Urothelium cell line (cell line): ENCODE data around the gene ARHGAP15.

ENCODE experiments used
- DNase-seq: peaks from one replicate; pipeline ENCODE4 v3.0.0; 2011; ENCODE audit warnings: low spot score, mixed read lengths
- FAIRE-seq: peaks from 2 replicates; lab custom pipeline; 2011; peaks lifted over from hg19 to GRCh38; lab: Jason Lieb, UNC

ARHGAP15 gene

DNA sequence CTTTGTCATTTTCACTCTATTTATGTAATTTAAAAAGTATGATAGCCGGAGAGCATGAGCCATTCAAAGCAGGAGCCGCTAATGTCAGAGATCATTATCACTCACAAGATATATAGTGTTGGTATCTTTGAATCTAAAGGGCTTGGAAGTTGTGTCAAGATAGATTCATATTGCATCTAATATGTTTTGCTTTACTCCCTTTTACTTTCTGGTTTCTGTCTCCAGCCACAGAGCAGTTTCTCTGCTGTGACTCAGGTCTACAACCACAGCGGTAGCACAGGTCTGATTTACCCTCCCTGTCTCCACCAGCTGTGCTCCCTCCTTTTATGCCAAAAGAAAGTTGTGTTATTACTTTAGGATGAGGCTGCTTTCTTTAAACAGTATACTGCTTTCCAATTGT lies 424.0 kb downstream of the ARHGAP15 start:
- no peak for FAIRE-seq

GRCh38 chr2:143558665-143559064 lies 429.4 kb downstream of the ARHGAP15 start:
- DNase-seq, result no peak
- no peak for FAIRE-seq

More for the DNA sequence above, 424.0 kb downstream of the ARHGAP15 start:
- DNase-seq, result no peak

GRCh38 chr2:143559147-143559546 lies 429.9 kb downstream of the ARHGAP15 start:
- FAIRE-seq, result no peak
- DNase-seq, result no peak

GRCh38 chr2:143560724-143561123 lies 431.5 kb downstream of the ARHGAP15 start:
- FAIRE-seq (no peak), DNase-seq (no peak)

- DNase-seq (no peak), FAIRE-seq (no peak)
These were observed 435.2 kb downstream of the ARHGAP15 start for GRCh38 chr2:143564419-143564818.

- no peak for DNase-seq
- no peak for FAIRE-seq
These were observed 442.5 kb downstream of the ARHGAP15 start for GRCh38 chr2:143571747-143572146.

GRCh38 chr2:143572421-143572820 lies 443.2 kb downstream of the ARHGAP15 start:
- DNase-seq, result no peak
- FAIRE-seq, result no peak

DNA sequence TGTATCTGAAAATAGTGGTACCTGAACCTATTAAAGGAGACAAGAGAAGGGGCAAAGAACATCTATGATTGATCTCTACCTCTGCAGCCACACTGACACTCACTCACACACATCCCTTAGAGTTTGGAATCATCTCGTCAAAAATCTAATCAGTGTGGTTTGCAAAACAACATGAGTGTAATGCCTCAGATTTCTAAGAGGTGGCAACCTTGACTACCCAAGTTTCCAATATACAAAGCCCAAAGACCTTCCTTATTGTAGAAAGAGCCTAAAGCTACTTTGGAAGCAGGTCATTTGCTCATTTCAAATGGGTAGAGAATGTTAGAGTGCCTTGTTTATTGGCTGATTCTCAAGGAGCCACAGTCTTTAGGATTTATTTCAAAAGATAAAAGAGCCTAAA lies 444.9 kb downstream of the ARHGAP15 start:
- FAIRE-seq (no peak), DNase-seq (no peak)

GRCh38 chr2:143575340-143575739 lies 446.1 kb downstream of the ARHGAP15 start:
- FAIRE-seq (no peak), DNase-seq (no peak)

DNA sequence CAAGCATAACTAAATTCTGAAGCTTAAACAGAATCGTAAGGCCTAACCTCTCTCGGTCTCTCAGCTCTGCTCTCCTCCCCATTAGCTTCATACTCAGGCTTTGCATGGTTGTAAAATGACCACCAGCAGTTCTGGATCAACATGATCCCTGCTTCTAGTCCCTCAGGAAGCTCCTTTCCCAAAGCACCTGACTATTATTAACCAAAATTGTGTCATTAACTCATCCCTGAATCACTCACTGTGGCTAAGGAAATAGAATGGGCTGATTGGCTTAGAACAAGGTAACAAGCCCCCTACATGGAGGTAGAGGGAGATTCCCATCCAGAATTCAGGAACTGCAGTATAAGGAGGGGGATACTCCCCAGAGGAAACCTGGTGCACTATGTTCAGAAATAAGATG lies 448.3 kb downstream of the ARHGAP15 start:
- FAIRE-seq (no peak), DNase-seq (no peak)

- FAIRE-seq, result no peak
- DNase-seq, result no peak
These were observed 450.2 kb downstream of the ARHGAP15 start for GRCh38 chr2:143579456-143579855.

DNA sequence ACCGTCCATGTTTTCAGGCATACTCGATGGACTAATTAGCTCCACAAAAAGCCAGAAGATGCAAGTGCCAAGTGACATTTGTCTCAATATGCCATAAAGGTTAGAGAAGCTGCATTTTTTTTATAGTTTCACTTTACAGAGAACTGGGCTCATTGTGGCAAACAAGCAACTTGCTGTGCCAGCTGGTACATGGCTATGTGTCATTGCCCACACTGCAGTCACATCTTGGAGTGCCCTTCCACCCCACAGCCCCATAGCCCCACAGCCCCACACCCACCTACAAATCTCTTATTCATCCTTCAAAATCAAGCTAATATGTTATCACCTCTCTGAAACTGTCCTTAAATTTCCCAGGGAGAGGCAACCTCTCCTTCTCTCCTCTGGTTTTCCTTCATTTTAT lies 451.9 kb downstream of the ARHGAP15 start:
- FAIRE-seq, result no peak
- DNase-seq, result no peak

- FAIRE-seq (no peak), DNase-seq (peak; percentile 6)
These were observed 453.0 kb downstream of the ARHGAP15 start for GRCh38 chr2:143582046-143582747.

- no peak for DNase-seq
- no peak for FAIRE-seq
These were observed 455.7 kb downstream of the ARHGAP15 start for GRCh38 chr2:143584936-143585335.

DNA sequence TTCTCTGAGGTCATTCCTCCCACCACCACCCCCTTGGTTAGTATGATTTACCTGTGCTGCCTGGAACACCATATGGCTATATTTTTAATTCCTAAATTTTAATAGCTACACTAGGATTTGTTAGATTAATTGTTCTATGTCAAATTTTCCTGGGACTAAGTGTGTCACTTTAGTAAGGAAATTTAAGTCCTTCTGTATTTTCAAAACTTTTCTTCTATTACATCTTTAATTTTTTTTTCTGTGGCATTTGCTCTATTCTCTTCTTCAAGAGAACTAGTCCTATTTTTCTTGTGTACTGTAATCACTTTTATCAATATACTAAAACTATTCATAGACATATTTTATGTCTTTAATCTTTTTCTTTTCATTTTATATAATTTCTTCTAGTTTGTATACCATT lies 456.9 kb downstream of the ARHGAP15 start:
- FAIRE-seq (no peak), DNase-seq (no peak)

DNA sequence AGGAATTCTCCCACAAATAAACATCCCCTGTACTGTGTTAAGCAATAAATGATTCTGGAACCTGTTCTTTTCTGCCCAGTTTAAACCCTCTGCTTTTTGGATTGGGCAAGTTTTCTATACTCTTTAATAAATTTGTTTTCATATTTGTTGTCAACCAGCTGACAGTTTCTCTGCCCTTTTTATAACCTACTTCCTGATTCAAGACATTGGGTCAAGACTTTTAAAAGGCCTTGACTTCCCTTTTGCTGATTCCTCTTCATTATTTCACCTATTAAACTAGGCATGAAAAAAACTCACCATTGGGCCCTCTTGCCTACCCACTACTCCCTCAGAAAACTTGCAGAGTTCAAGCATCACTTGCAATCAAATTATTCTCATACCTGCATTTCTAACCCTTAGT lies 459.5 kb downstream of the ARHGAP15 start:
- FAIRE-seq, result no peak
- DNase-seq, result no peak

DNA sequence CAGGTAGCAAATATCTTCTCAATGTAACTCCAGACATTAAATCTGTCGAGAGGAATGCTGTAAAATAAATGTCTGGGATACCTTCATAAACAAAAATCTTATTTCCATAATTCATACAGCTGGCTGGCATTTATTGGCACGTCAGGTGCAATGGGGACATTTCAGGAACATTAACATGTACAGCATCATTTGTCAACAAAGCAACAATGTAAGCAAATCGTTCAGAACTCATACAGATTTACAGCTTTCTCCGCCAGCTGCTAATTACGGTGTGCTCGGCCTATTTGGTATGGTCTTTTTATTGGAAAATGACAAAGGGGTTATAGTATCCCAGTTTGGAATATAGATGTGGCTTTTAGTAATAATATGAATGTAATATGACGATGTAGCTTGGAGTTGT lies 464.9 kb downstream of the ARHGAP15 start:
- no peak for FAIRE-seq
- no peak for DNase-seq

GRCh38 chr2:143594745-143595144 lies 465.5 kb downstream of the ARHGAP15 start:
- DNase-seq (no peak), FAIRE-seq (no peak)

GRCh38 chr2:143600116-143600515 lies 470.9 kb downstream of the ARHGAP15 start:
- FAIRE-seq (no peak), DNase-seq (no peak)

GRCh38 chr2:143601828-143602227 lies 472.6 kb downstream of the ARHGAP15 start:
- no peak for FAIRE-seq
- DNase-seq, result no peak

- DNase-seq (no peak), FAIRE-seq (no peak)
These were observed 473.9 kb downstream of the ARHGAP15 start for GRCh38 chr2:143603035-143603655.

DNA sequence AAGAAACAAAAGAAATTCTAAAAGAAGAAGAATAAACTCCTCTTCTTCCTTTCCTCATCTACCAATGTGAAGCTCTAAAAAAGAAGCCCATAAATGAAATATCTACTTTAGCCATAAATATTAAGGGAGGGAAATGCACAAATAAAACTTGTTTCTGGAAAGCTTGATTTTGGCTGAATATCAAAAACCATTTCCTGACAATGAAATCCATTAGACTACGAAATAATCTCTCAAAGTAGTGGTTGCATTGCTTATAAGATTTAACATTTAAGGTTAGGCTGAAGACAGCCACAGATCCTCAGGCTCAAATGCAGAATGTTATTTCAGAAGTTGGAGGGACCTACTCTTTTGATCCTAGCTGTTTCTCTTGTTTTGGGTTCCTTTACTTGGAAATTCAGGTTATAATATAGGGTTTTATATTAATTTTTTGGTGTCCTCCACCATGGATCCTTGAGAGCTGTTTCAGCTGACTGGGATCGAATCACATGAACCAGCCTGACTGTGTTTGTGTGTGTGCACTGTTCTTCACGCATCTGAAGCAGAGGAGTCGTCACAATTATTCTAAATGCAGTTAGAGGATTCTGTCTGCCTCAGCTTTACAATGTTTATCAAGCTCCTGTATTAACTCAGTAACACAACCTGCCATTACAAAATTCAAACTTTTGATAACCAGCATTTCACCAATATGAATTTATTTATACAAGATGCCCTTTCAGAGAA lies 474.8 kb downstream of the ARHGAP15 start:
- DNase-seq, result no peak

More for the DNA sequence above, 474.8 kb downstream of the ARHGAP15 start:
- FAIRE-seq, result no peak
